ENCODE data around the gene CREB5.
"Not testable (repeated sequence)": the region's sequence is repeated elsewhere in the genome, so short reads cannot be mapped to it uniquely, and the experiment has no call there.

The CREB5 gene

GRCh38 chr7:28411876-28412662 lies at the start of gene CREB5:
CREB5 (plus strand) TSS chr7:28412518; CDS start chr7:28412915, 397 bp downstream.
- DNase-seq, result no peak

GRCh38 chr7:28362812-28363211 lies 49.5 kb upstream of the CREB5 start:
- no peak for DNase-seq

- DNase-seq, result peak; percentile 10
These were observed 48.2 kb upstream of the CREB5 start for GRCh38 chr7:28364082-28364481.

GRCh38 chr7:28369523-28369922 lies 42.8 kb upstream of the CREB5 start:
- DNase-seq, result no peak

- no peak for DNase-seq
These were observed 40.5 kb upstream of the CREB5 start for GRCh38 chr7:28371846-28372245.

- DNase-seq, result no peak
These were observed 38.3 kb upstream of the CREB5 start for GRCh38 chr7:28373990-28374389.

- no peak for DNase-seq
These were observed 36.6 kb upstream of the CREB5 start for GRCh38 chr7:28375729-28376128.

GRCh38 chr7:28376634-28377033 lies 35.7 kb upstream of the CREB5 start:
- no peak for DNase-seq

- DNase-seq, result no peak
These were observed 33.7 kb upstream of the CREB5 start for GRCh38 chr7:28378574-28379149.

- no peak for DNase-seq
These were observed 30.9 kb upstream of the CREB5 start for GRCh38 chr7:28381466-28381865.

- no peak for DNase-seq
These were observed 30.2 kb upstream of the CREB5 start for GRCh38 chr7:28382144-28382543.

- no peak for DNase-seq
These were observed 28.3 kb upstream of the CREB5 start for GRCh38 chr7:28383975-28384374.

GRCh38 chr7:28389504-28390395 lies 22.6 kb upstream of the CREB5 start:
- DNase-seq, result peak; percentile 83

- no peak for DNase-seq
These were observed 21.9 kb upstream of the CREB5 start for GRCh38 chr7:28390426-28390825.

GRCh38 chr7:28392289-28392688 lies 20.0 kb upstream of the CREB5 start:
- no peak for DNase-seq

- no peak for DNase-seq
These were observed 16.9 kb upstream of the CREB5 start for GRCh38 chr7:28395404-28395803.

GRCh38 chr7:28395831-28396230 lies 16.5 kb upstream of the CREB5 start:
- no peak for DNase-seq

- no peak for DNase-seq
These were observed 15.2 kb upstream of the CREB5 start for GRCh38 chr7:28397141-28397540.

- DNase-seq, result no peak
These were observed 11.4 kb upstream of the CREB5 start for GRCh38 chr7:28400838-28401360.

- not testable (repeated sequence) for DNase-seq
These were observed 10.8 kb upstream of the CREB5 start for GRCh38 chr7:28401567-28401966.

GRCh38 chr7:28405662-28406061 lies 6.7 kb upstream of the CREB5 start:
- peak; percentile 87 for DNase-seq

GRCh38 chr7:28406192-28406591 lies 6.1 kb upstream of the CREB5 start:
- no peak for DNase-seq

GRCh38 chr7:28407651-28408050 lies 4.7 kb upstream of the CREB5 start:
- DNase-seq, result peak; percentile 66

Measured in suppressor macrophage treated with lipopolysaccharide for 4 hours (primary cell).